Measurements from ENCODE around the gene GTF2I. TPM values are rescaled to one million over a fixed set of nuclear protein-coding genes. Genes with fewer than 3 reads are reported as not detected.
"Not testable (repeated sequence)": the region's sequence is repeated elsewhere in the genome, so short reads cannot be mapped to it uniquely, and the experiment has no call there.

Gene GTF2I
- total and polyA plus RNA-seq, 2 donors (not counting 3 experiments of a cell fraction or from before 2014, with no cell fraction given) = 47.6 to 242 TPM

- H3K9me3 ChIP-seq (replicated peaks; ENCODE audit: control insufficient read depth, insufficient read depth, low read length); H3K4me1 ChIP-seq (ENCODE audit: control insufficient read depth, extremely low read depth, insufficient read depth, low read length); H3K27ac ChIP-seq (ENCODE audit: insufficient read depth, low read depth, low read length); BruUV-seq (replicated peaks); H3K27me3 ChIP-seq (ENCODE audit: control insufficient read depth in 2 of 2, insufficient read depth in 2 of 2, low read length in 2 of 2); H3K9ac ChIP-seq (replicated peaks; ENCODE audit: extremely low read depth, insufficient read depth, low read length); CTCF ChIA-PET; H3K9me1 ChIP-seq (replicated peaks; ENCODE audit: control insufficient read depth, extremely low read depth, insufficient read depth, low read length); H3K36me3 ChIP-seq (ENCODE audit: control insufficient read depth in 2 of 2, extremely low read depth in 1 of 2, insufficient read depth in 2 of 2, low read length in 2 of 2); dilution Hi-C loops (cut with MboI; ENCODE audit: extremely low pct_ligation_motif_present, low sequenced_read_pairs); H2AFZ ChIP-seq (ENCODE audit: low read depth, low read length); POLR2A ChIA-PET; FAIRE-seq; DNase-seq (ENCODE audit: low read depth, low spot score); H4K20me1 ChIP-seq (replicated peaks; ENCODE audit: control insufficient read depth, extremely low read depth, insufficient read depth, low read length); intact Hi-C loops (cut with micrococcal nuclease); H3K4me2 ChIP-seq (ENCODE audit: insufficient read depth, low read length); H3K4me3 ChIP-seq (replicated peaks in 1 of 3; ENCODE audit: insufficient read depth in 1 of 3, low read depth in 1 of 3, low read length in 3 of 3): not testable (repeated sequence)
- H3K79me2 ChIP-seq (ENCODE audit: control insufficient read depth, insufficient read depth, low read length) = peaks cover 94% of the 10 kb centered on the region
Observed at GRCh38 chr7:74667013-74667412, 9.5 kb downstream of the GTF2I start.

GRCh38 chr7:74667520-74667919, 10.0 kb downstream of the GTF2I start:
- H3K9me3 ChIP-seq (replicated peaks; ENCODE audit: control insufficient read depth, insufficient read depth, low read length); H3K36me3 ChIP-seq (ENCODE audit: control insufficient read depth in 2 of 2, extremely low read depth in 1 of 2, insufficient read depth in 2 of 2, low read length in 2 of 2); intact Hi-C loops (cut with micrococcal nuclease); H2AFZ ChIP-seq (ENCODE audit: low read depth, low read length); BruUV-seq (replicated peaks); H3K4me2 ChIP-seq (ENCODE audit: insufficient read depth, low read length); dilution Hi-C loops (cut with MboI; ENCODE audit: extremely low pct_ligation_motif_present, low sequenced_read_pairs); H3K27me3 ChIP-seq (ENCODE audit: control insufficient read depth in 2 of 2, insufficient read depth in 2 of 2, low read length in 2 of 2); H3K4me3 ChIP-seq (replicated peaks in 1 of 3; ENCODE audit: insufficient read depth in 1 of 3, low read depth in 1 of 3, low read length in 3 of 3); POLR2A ChIA-PET; H3K27ac ChIP-seq (ENCODE audit: insufficient read depth, low read depth, low read length); H3K4me1 ChIP-seq (ENCODE audit: control insufficient read depth, extremely low read depth, insufficient read depth, low read length); H3K9me1 ChIP-seq (replicated peaks; ENCODE audit: control insufficient read depth, extremely low read depth, insufficient read depth, low read length); H3K9ac ChIP-seq (replicated peaks; ENCODE audit: extremely low read depth, insufficient read depth, low read length); FAIRE-seq; H4K20me1 ChIP-seq (replicated peaks; ENCODE audit: control insufficient read depth, extremely low read depth, insufficient read depth, low read length); CTCF ChIA-PET; DNase-seq (ENCODE audit: low read depth, low spot score): not testable (repeated sequence)
- H3K79me2 ChIP-seq (ENCODE audit: control insufficient read depth, insufficient read depth, low read length) = peaks cover 94% of the 10 kb centered on the region

DNA sequence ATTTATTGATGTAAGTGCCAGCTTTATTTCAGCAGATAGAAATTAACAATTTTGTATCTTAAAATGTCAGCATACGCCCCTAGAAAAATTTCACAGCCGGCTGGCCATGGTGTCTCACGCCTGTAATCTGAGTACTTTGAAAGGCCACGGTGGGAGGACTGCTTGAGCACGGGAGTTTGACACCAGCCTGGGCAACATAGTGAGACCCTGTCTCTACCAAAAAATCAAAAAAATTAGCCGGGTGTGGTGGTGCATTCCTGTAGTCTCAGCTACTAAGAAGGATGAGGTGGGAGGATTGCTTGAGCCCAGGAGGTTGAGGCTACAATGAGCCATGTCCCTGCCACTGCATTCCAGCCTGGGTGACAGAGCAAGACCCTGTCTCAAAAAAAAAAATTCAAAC, 14.1 kb downstream of the GTF2I start:
- Histone ChIP-seq H3K27me3 (ENCODE audit: control insufficient read depth in 2 of 2, insufficient read depth in 2 of 2, low read length in 2 of 2) (no peaks in the 10 kb centered on the region), H3K4me3 (replicated peaks in 1 of 3; ENCODE audit: insufficient read depth in 1 of 3, low read depth in 1 of 3, low read length in 3 of 3) (no peak overlapping the region), H2AFZ (ENCODE audit: low read depth, low read length) (no peak overlapping the region), H3K36me3 (ENCODE audit: control insufficient read depth in 2 of 2, extremely low read depth in 1 of 2, insufficient read depth in 2 of 2, low read length in 2 of 2) (peaks cover 5% of the 10 kb centered on the region in 2 experiments), H3K9ac (replicated peaks; ENCODE audit: extremely low read depth, insufficient read depth, low read length) (no peak overlapping the region), H3K4me1 (ENCODE audit: control insufficient read depth, extremely low read depth, insufficient read depth, low read length) (no peaks in the 10 kb centered on the region), H3K4me2 (ENCODE audit: insufficient read depth, low read length) (no peak overlapping the region), H3K27ac (ENCODE audit: insufficient read depth, low read depth, low read length) (no peak overlapping the region), H4K20me1 (replicated peaks; ENCODE audit: control insufficient read depth, extremely low read depth, insufficient read depth, low read length) (no peaks in the 10 kb centered on the region), H3K9me1 (replicated peaks; ENCODE audit: control insufficient read depth, extremely low read depth, insufficient read depth, low read length) (no peaks in the 10 kb centered on the region), H3K79me2 (ENCODE audit: control insufficient read depth, insufficient read depth, low read length) (peaks cover 95% of the 10 kb centered on the region), H3K9me3 (replicated peaks; ENCODE audit: control insufficient read depth, insufficient read depth, low read length) (no peaks in the 10 kb centered on the region)
- DNase-seq (ENCODE audit: low read depth, low spot score) (no peak), FAIRE-seq (no peak)
- TF ChIP-seq MYC (IDR thresholded peaks at IDR 0.05; ENCODE audit: low read depth, low read length) (no peak), MAX (IDR thresholded peaks at IDR 0.05; ENCODE audit: insufficient read depth, insufficient read length) (no peak), GATA2 (IDR thresholded peaks at IDR 0.05; ENCODE audit: insufficient read depth, insufficient read length, low read depth, low read length) (no peak), POLR2AphosphoS5 (IDR thresholded peaks at IDR 0.05; ENCODE audit: insufficient read depth, low read depth, low read length) (no peak), JUN (IDR thresholded peaks at IDR 0.05; ENCODE audit: borderline replicate concordance, insufficient read depth, insufficient read length, low read depth) (no peak), POLR2A (IDR thresholded peaks at IDR 0.05; ENCODE audit: low read depth, low read length) (no peak), EZH2 (IDR thresholded peaks at IDR 0.05; ENCODE audit: borderline replicate concordance, low read depth, low read length, severe bottlenecking) (no peak), FOS (IDR thresholded peaks at IDR 0.05; ENCODE audit: borderline replicate concordance, insufficient read depth, low read length) (no peak)
- TF ChIP-seq, protein P1, sequence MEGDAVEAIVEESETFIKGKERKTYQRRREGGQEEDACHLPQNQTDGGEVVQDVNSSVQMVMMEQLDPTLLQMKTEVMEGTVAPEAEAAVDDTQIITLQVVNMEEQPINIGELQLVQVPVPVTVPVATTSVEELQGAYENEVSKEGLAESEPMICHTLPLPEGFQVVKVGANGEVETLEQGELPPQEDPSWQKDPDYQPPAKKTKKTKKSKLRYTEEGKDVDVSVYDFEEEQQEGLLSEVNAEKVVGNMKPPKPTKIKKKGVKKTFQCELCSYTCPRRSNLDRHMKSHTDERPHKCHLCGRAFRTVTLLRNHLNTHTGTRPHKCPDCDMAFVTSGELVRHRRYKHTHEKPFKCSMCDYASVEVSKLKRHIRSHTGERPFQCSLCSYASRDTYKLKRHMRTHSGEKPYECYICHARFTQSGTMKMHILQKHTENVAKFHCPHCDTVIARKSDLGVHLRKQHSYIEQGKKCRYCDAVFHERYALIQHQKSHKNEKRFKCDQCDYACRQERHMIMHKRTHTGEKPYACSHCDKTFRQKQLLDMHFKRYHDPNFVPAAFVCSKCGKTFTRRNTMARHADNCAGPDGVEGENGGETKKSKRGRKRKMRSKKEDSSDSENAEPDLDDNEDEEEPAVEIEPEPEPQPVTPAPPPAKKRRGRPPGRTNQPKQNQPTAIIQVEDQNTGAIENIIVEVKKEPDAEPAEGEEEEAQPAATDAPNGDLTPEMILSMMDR (IDR thresholded peaks at IDR 0.05; ENCODE audit: extremely low read depth in 1 of 2, insufficient read depth in 1 of 2, low read depth in 1 of 2, low read length in 2 of 2) = no peak
- intact Hi-C loops (cut with micrococcal nuclease) = no loop called here
- BruUV-seq (replicated peaks) = no TSS peak
- CTCF ChIA-PET = interaction anchor here (0.9 to 1.2 kb wide), 3 partner anchors 11 to 48 kb away, joined by 3 read pairs; no protein-coding TSS in a partner anchor
- dilution Hi-C loops (cut with MboI; ENCODE audit: extremely low pct_ligation_motif_present, low sequenced_read_pairs) = no loop called here
- POLR2A ChIA-PET = no interaction called here

Data from endothelial cell of umbilical vein (primary cell).